ENCODE data around the gene CLEC4G.

- no peak for TF ChIP-seq CTCF (conservative IDR thresholded peaks at IDR 0.05)
- TF ChIP-seq ZFX (IDR thresholded peaks at IDR 0.05) = no peak
These were observed 39.2 kb upstream of the CLEC4G start for GRCh38 chr19:7771072-7771471.

Measured in C4-2B (cell line).